Body of pancreas (tissue), 4 donors: ENCODE measurements around the gene GPX7. TPM values are rescaled to one million over a fixed set of nuclear protein-coding genes. Genes with fewer than 3 reads are reported as not detected.

Source experiments
- ATAC-seq: fragments of 150-250 bp; one replicate; pipeline ENCODE4 v1.9.1; 2016
- DNase-seq, 4 donors: peaks; one replicate each; pipeline ENCODE4 v3.0.0-alpha.2; 2019
- H3K27ac ChIP-seq, 4 donors: fragments of 200-600 bp; sonication (generic); 1 replicate in 3 of 4; 2 replicates in 1 of 4; pipeline versions ENCODE4 v1.5.1 to v1.6.1; 2016 to 2019; ENCODE audit warnings: mild to moderate bottlenecking in 1 of 4, mixed read lengths in 1 of 4, moderate library complexity in 1 of 4
- H3K27me3 ChIP-seq, 2 donors: fragments of 200-600 bp; sonication (generic); one replicate each; pipeline ENCODE4 v1.6.0; 2016; ENCODE audit warnings: mild to moderate bottlenecking in 1 of 2
- H3K36me3 ChIP-seq, 2 donors: fragments of 200-600 bp; sonication (generic); replicated peaks in 1 of 2; 2 replicates each; pipeline ENCODE4 v1.5.1; 2016; ENCODE audit warnings: low read depth in 2 of 2; ENCODE audit not compliant: insufficient read depth in 1 of 2
- H3K4me1 ChIP-seq: fragments of 200-600 bp; sonication (generic); one replicate; pipeline ENCODE4 v1.6.0; 2016
- H3K4me3 ChIP-seq, 2 donors: fragments of 200-600 bp; sonication (generic); 1 replicate in 1 of 2; 2 replicates in 1 of 2; pipeline ENCODE4 v1.5.1; 2016 to 2019
- H3K9me3 ChIP-seq, 3 donors: fragments of 200-600 bp; sonication (generic); 1 replicate in 2 of 3; 2 replicates in 1 of 3; pipeline ENCODE4 v1.5.1; 2016
- POLR2A ChIP-seq, 3 donors: fragments of 450-650 bp; IDR thresholded peaks; one replicate each; pipeline ENCODE4 v1.6.1; 2016; ENCODE audit warnings: antibody characterized with exemption in 3 of 3, mild to moderate bottlenecking in 2 of 3
- WGBS, 2 donors: methylation state at CpG; one replicate each; pipeline ENCODE4 v1.1.5; 2017; 5-methylcytosine and 5-hydroxymethylcytosine counted together
- intact Hi-C: fragments of 100-400 bp; cut with DNase I; formaldehyde crosslinking; loops from one replicate; pipeline ENCODE4 v1.15.1; 2023
- total RNA-seq, 2 donors: library from RNA; depleted of rRNA; stranded (reverse); fragments of >200 nt; gene quantifications; one replicate each; pipeline ENCODE4 v1.1.0, GENCODE V29; 2016
- TF ChIP-seq, protein P1 (sequence below), 7 experiments: fragments of 450-650 bp in 4 of 7; fragments of 200-600 bp in 3 of 7; sonication (generic) in 3 of 7; IDR thresholded peaks; one replicate each; pipeline ENCODE4 v1.5.1; 2016 to 2019; ENCODE audit warnings: antibody characterized with exemption in 7 of 7

Gene GPX7
- total RNA-seq, 2 donors from 2014 or later = 9.6 to 22.1 TPM

DNA sequence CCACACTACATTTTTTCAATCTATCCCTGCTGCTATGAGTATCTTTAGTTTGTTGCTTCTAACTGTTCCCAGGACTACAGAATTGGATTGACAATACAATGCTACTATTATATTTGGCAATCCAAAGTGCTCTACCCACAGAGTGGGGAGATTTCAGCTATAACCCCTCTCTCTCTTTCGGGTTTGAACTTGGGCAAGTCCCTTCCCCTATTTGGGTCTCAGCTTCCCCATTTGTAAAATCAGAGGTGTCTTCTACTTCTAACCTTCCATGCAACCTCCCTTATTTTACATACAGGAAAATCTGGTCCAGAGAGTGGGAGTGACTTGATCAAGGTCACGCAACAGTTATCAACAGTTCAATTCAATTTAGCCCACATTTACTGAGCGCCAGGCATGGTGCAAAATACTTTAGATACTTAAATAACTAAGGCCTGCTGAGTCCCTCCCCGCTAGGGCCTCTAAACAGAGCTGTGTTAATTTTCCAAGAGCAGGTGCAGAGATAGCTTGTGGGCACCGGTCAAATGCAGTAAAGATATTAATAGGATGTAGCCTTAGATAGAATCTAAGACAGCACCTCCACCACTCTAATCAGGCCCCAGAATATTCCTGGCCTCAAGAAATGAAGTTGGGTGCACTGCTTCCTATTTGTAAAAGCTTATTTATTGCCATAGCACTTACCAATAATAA is 9.4 kb upstream of the GPX7 start:
- no peak overlapping the region for H3K27ac ChIP-seq
- WGBS, 2 donors = 78 to 82% methylated on average over 5 of the region's 5 CpGs
- DNase-seq (no peak), ATAC-seq (no peak)
- intact Hi-C loops = no loop called here
- no peaks in the 10 kb centered on the region for H3K36me3 ChIP-seq
- H3K9me3 ChIP-seq = no peaks in the 10 kb centered on the region
- no peaks in the 10 kb centered on the region for H3K4me1 ChIP-seq
- H3K4me3 ChIP-seq = no peak overlapping the region
- TF ChIP-seq, protein P1, sequence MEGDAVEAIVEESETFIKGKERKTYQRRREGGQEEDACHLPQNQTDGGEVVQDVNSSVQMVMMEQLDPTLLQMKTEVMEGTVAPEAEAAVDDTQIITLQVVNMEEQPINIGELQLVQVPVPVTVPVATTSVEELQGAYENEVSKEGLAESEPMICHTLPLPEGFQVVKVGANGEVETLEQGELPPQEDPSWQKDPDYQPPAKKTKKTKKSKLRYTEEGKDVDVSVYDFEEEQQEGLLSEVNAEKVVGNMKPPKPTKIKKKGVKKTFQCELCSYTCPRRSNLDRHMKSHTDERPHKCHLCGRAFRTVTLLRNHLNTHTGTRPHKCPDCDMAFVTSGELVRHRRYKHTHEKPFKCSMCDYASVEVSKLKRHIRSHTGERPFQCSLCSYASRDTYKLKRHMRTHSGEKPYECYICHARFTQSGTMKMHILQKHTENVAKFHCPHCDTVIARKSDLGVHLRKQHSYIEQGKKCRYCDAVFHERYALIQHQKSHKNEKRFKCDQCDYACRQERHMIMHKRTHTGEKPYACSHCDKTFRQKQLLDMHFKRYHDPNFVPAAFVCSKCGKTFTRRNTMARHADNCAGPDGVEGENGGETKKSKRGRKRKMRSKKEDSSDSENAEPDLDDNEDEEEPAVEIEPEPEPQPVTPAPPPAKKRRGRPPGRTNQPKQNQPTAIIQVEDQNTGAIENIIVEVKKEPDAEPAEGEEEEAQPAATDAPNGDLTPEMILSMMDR (IDR thresholded peaks at IDR 0.05) = no peak
- TF ChIP-seq POLR2A (IDR thresholded peaks at IDR 0.05) = no peak
- no peaks in the 10 kb centered on the region for H3K27me3 ChIP-seq

DNA sequence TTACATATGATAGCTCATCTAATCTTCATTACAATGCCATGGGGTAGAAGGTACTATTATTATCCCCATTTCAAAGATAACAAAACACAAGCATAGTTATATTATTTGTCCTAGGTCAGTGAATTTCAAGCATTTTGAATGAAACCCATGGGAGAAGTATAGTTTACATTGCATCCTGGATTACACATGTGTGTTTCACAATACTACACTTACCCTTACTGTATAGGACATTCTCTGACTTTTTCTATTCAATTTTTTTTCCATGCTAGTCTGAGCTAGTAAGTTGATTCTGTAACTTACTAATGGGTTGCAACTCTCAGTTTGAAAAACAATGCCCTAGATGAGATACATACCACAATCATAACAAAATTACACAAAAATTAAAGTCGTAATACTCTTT is 8.7 kb upstream of the GPX7 start:
- no peaks in the 10 kb centered on the region for H3K27me3 ChIP-seq
- no peak for TF ChIP-seq POLR2A (IDR thresholded peaks at IDR 0.05)
- TF ChIP-seq, protein P1 (IDR thresholded peaks at IDR 0.05) = no peak
- 81 to 84% methylated on average over 1 of the region's 1 CpG for WGBS, 2 donors
- H3K9me3 ChIP-seq = no peaks in the 10 kb centered on the region
- no peaks in the 10 kb centered on the region for H3K36me3 ChIP-seq
- H3K4me1 ChIP-seq = no peaks in the 10 kb centered on the region
- H3K27ac ChIP-seq = no peak overlapping the region
- DNase-seq = no peak
- intact Hi-C loops = no loop called here
- H3K4me3 ChIP-seq = no peak overlapping the region
- ATAC-seq = no peak

DNA sequence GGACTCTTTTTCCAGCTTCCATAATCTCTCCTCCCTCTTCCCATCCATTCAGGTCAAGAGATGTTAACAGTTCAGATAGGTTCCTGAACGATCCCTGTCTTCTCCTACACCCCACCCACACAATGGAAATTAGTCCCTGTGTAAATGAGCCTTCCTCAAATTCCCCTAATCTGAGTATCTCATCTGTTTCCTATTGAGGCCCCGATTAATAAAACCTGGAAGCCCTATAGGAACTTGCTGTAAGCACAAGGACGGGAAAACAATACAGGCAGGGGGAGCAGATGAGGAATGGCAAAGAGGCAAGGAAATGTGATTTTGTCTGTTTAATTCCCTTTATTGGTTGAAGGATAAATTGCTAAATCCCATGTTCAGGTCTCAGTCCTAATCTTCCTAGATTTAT is 7.1 kb upstream of the GPX7 start:
- H3K36me3 ChIP-seq = no peaks in the 10 kb centered on the region
- H3K27me3 ChIP-seq = no peaks in the 10 kb centered on the region
- no peaks in the 10 kb centered on the region for H3K4me1 ChIP-seq
- H3K27ac ChIP-seq = no peak overlapping the region
- TF ChIP-seq, protein P1 (IDR thresholded peaks at IDR 0.05) = no peak
- no peak for TF ChIP-seq POLR2A (IDR thresholded peaks at IDR 0.05)
- H3K4me3 ChIP-seq = no peak overlapping the region
- H3K9me3 ChIP-seq = no peaks in the 10 kb centered on the region
- 52 to 68% methylated on average over 3 of the region's 3 CpGs for WGBS, 2 donors
- DNase-seq (no peak), ATAC-seq (no peak)
- intact Hi-C loops = no loop called here

DNA sequence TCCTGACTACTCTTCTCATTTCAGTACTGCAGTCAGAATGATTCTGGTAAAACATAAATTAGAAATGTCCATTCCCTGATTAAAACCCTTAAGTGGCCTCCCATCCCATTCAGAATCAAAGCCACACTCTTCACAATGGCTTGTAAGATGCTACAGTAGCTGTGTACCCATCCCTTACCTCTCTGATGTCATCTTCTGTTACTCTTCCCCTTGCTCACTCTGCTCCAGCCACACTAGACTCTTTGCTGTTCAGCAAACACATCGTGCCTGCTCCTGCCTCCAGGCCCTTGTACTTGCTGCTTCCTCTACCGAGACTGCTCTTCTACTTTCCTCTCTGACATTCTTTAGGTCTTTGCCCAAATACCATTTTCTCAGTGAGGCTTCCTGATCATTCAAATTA is 4.3 kb upstream of the GPX7 start:
- intact Hi-C loops = no loop called here
- TF ChIP-seq, protein P1 (IDR thresholded peaks at IDR 0.05) = no peak
- no peak for TF ChIP-seq POLR2A (IDR thresholded peaks at IDR 0.05)
- WGBS, 2 donors = 45 to 58% methylated on average over 2 of the region's 2 CpGs
- H3K4me3 ChIP-seq = no peak overlapping the region
- ATAC-seq = no peak
- no peaks in the 10 kb centered on the region for H3K36me3 ChIP-seq
- no peak for DNase-seq
- no peaks in the 10 kb centered on the region for H3K9me3 ChIP-seq
- H3K4me1 ChIP-seq = peaks cover 12% of the 10 kb centered on the region
- H3K27me3 ChIP-seq = no peaks in the 10 kb centered on the region
- H3K27ac ChIP-seq = no peak overlapping the region

GRCh38 chr1:52598729-52599128 is 3.4 kb upstream of the GPX7 start:
- no peak overlapping the region for H3K4me3 ChIP-seq
- no peaks in the 10 kb centered on the region for H3K27me3 ChIP-seq
- intact Hi-C loops = no loop called here
- 84 to 88% methylated on average over 7 of the region's 7 CpGs for WGBS, 2 donors
- H3K4me1 ChIP-seq = peaks cover 20% of the 10 kb centered on the region
- ATAC-seq (no peak), DNase-seq (no peak)
- no peak for TF ChIP-seq POLR2A (IDR thresholded peaks at IDR 0.05)
- TF ChIP-seq, protein P1 (IDR thresholded peaks at IDR 0.05) = no peak
- no peaks in the 10 kb centered on the region for H3K36me3 ChIP-seq
- H3K27ac ChIP-seq = no peak overlapping the region
- no peaks in the 10 kb centered on the region for H3K9me3 ChIP-seq
